Mucosa of gallbladder (tissue), 1 donor: ENCODE results near the gene RASGRF1. TPM values are rescaled to one million over a fixed set of nuclear protein-coding genes. Genes with fewer than 3 reads are reported as not detected.
A peak's percentile ranks its signal among the peaks of the same experiment; 100 is the strongest.
"Not testable (repeated sequence)": the region's sequence is repeated elsewhere in the genome, so short reads cannot be mapped to it uniquely, and the experiment has no call there.

Experiments
- DNase-seq: peaks from one replicate; pipeline ENCODE4 v3.0.0-alpha.2; 2020; ENCODE audit warnings: low spot score
- total RNA-seq: library from RNA; stranded (reverse); gene quantifications from one replicate; pipeline ENCODE4 v1.2.1, GENCODE V29; 2021
- donor health status: DM: no; HTN: no; CAD: no.

RASGRF1 gene
- total RNA-seq, 1 donor from 2014 or later: 0.32 TPM

GRCh38 chr15:78931439-78932257, 158.9 kb downstream of the RASGRF1 start:
- no peak for DNase-seq

DNA sequence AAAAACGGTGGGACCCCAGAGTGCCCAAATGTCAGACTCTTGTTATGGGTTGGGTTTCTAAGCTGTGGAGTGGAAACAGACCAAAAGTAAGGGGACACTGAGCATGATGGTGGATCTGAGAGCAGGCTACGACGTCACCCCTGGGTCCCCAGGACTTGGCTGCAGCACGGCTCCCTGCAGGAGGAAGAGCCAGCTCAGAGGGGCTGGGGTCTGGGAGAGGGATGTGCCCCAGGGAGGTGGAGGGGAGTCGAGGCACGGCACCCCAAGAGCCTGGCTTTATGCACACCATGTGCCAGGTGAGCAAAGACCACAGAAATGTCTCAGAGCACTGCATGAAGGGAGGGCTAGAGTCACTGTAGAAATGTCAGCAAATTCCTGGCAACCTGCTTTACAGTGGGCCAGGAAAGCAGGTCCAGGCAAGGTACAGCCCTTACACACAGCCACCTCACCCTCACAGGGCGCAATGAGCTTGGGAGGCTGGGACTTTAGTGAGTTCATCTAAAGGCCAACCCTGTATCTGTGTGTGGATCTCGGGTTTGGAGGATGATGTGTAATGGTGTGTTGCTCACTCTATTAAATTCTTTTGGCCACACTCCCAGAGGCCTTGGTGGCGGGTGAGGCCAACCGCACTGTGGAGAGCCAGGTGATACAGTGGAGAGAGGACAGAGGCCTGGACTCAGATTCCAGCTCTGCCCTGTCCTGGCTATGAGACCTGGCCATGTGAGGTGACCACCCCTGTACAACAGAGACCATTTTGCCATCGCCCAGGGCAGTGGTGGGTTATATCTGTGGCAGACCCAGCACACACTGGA, 159.8 kb downstream of the RASGRF1 start:
- DNase-seq: no peak

DNA sequence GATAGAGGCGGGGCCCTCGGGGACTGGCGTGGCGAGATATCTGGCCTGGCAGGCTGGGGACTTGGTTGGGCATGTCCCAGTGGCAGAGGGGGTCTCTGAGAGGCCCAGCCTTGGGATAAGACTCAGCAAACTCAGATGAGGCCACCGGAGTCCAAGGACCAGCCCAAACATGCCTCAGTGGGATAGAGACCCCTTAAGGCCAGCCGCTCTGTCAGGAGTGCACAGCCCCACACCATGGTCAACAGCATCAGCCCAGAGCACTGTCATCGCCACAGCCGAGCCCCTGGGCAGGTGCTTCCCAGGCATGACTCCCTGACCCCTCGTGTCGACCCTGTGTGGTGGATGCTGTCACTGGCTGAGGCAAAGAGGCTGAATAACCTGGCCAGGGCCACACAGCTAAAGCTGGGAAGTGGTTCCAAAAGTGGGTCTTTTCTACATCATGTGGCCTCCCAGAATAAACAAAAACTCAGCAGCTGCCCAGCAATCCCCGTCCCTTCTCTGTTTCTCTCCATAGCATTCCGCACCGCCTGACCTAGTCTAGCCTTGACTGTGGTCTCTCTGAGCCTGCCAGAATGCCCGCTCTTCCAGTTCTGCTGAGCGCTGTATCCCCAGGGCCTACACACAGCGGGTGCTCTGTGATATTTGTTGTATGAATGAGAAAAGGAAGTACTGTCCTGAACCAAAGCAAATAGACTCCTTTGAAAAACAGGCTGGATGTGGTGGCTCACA, 160.9 kb downstream of the RASGRF1 start:
- no peak for DNase-seq

- no peak for DNase-seq
Observed at GRCh38 chr15:78928616-78929093, 161.9 kb downstream of the RASGRF1 start.

GRCh38 chr15:78928176-78928575, 162.4 kb downstream of the RASGRF1 start:
- DNase-seq: not testable (repeated sequence)

GRCh38 chr15:78927077-78927790, 163.3 kb downstream of the RASGRF1 start:
- DNase-seq: no peak

DNA sequence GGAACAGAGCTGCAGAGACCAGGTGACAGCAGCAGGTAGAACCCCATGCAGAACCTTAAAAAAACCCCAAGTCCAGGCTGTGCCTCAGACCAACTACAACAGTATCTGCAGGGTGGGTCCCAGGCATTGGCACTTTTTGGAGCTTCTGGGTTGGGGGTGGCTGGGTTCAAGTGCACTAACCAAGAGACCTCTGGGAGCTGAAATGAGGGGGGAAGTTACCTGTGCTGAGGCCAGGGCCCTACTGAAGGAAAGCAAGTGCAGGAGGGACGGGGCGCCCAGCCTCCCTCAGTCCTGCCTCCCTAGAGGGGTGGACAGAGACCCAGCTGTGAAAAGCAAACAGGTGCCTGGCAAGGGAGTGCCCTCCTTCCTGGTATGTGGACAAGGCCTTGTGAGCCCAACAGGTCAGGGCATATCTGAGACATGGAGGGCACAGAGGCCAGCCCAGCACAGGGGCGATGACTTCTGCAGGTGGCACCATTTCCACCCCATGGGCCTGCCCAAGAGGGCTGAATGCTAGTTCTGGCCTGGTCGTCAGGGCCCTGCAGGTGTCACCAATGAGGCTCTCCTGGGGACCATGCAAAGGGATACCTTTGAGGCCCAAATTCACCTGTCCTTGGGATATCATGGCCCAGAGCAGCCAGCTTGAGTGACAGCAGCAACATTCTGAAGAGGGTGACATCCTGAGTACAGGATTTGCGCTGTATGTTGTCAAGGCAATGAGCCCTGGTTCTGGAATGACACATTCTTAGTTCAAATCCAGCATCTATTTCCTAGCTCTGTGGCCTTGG, 164.4 kb downstream of the RASGRF1 start:
- DNase-seq: no peak

DNA sequence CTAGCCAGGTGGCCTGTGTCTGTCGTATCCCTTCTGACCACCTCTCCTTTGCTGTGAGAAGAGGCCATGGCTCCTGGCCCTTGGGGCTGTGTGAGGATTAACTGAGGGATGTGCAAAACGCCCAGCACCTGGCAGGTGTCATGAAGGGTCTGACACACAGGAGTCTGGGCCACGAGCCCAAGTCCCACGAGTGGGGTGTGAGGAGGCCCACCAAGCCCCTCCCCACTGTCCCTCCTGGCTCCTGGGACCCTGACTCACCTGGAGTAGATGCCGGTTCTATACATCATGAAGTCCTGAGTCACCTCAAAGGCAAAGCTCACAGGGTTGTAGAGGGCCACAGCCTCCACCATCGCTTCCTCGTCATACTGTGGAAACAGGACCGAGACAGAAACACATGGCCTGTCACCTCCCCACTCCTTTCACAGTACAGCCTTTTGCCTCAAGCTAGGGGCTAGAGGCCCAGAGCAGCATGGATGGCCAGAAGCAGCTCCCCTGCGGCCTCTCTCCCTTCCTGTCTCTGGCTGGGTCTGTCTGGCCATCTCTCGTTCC, 165.4 kb downstream of the RASGRF1 start:
- DNase-seq: no peak

- no peak for DNase-seq
Observed at GRCh38 chr15:78923480-78924360, 166.9 kb downstream of the RASGRF1 start.

DNA sequence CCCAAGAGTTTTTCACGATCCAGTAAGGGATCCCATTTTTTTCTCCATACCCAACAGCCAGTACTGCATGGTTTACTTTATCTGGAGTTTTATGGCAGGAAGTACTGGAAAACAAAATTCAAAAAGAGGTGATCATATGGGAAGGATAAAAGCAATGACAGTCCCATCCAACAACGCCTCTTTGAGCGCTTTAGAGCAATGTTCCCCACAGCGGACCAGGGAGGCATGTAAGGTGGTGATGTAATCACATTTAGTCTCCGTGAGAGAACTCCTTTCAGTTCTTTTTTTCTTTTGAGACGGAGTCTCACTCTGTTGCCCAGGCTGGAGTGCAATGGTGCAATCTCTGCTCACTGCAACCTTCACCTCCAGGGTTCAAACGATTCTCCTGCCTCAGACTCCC, 167.6 kb downstream of the RASGRF1 start:
- DNase-seq: no peak

DNA sequence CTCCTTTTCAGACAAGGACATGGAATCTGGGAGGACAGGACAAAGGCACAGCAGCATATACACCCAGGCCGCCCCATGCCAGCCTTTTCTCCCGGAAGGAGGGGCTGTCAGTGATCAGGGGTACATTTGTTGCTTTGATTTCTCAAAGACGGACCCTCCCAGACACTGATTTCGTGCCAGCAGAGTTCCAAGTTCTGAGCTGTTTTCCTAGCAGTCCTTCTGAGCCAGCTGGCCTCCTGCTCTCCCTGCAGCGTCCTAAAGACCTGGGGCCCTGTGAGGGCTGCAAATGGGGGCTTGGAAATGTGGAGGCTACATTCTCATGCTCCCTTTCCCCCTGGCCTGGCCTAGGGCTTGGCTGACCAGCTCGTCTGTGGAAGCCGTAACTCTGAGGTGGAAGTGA, 168.1 kb downstream of the RASGRF1 start:
- no peak for DNase-seq

- no peak for DNase-seq
Observed at GRCh38 chr15:78921940-78922339, 168.6 kb downstream of the RASGRF1 start.

DNA sequence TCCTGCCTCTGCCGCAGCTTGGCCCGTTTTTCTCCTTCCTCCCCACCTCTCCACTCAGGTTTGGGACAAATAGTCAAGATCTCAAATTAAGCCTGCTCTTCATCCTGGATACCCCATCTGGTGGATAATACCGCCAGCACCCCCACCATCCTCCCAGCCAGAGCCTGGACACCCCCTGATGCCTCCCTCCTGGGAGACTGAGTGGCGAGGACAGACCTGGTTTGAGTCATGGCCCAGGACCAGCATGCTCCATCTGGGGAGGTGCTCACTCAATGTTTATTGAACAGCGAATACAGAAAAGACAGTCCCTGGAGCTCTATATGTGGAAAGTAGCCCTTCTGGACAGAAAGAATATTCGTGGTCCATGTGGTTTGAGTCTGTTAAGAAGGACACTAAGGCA, 169.1 kb downstream of the RASGRF1 start:
- DNase-seq: no peak

GRCh38 chr15:78917888-78918287, 172.7 kb downstream of the RASGRF1 start:
- DNase-seq: no peak

DNA sequence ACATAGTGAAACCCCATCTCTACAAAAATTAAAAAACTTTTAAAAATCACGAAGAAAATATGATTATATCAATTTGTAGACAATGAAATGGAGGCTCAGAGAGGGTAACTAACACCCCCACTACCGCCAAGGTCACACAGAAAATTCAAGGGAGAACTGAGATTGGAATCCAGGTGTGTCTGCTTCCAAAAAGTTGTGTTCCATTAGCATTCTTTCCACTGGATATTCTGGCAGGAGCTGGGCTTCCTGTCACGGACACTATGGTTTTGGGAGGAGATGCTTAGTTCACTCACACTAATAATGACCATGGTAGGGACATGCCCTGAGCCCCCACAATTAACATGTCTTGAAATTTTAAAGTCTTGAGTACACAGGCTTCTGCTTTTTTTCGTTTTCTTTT, 174.5 kb downstream of the RASGRF1 start:
- no peak for DNase-seq

DNA sequence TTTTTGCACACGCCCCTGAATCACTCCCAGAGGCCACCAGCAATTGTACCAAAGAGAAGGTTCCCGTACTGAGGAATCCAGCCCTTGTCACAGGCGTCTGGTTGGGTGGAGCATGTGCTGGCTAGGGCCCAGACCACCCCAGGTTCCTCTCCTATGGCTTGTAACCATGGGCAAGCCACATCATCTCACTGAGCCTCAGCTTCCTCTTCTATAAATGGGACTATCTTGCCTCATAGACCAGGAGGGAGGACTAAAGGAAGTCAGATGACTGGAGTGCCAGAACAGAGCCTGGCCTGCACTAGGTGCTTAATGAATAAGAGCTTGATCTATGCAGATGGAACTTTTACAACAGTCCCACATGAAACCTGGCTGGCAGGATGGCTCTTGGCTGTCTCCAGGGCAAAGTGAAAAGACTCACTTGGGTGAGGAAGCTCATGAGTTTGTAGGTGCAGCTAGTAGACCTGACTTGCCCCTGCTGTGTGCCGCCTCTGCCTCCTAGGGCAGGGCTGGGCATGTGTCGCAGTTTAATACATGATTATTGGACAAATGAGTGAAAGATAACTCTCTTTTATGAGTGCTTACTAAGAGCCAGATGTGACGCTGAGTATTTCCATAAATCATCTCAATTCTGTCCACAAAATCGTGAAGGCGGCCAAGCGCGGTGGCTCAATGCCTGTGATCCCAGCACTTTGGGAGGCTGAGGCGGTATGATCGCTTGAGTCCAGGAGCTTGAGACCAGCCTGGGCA, 175.1 kb downstream of the RASGRF1 start:
- DNase-seq: peak; percentile 53

GRCh38 chr15:78914027-78914764, 176.4 kb downstream of the RASGRF1 start:
- DNase-seq: no peak

DNA sequence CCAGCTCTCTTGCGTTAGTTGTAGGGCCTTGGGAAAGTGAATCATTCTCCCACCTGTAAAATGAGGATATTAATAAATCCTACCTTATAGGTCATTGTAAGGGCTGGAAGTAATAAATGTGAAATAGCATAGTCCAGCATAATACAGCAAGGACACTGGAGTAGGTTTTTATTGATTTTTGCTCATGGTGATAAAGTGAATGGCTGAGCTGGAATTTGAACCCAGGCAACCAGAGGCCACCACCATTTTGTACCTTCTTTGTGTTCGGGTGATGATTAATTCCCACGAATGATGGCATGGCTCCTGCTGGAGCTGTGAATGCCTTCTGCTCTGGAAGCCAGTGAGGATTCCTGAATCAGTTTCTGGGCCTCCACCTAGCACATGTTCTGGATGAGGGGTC, 177.6 kb downstream of the RASGRF1 start:
- no peak for DNase-seq
